ENCODE results near the gene PRMT3.
"Not testable (repeated sequence)": the region's sequence is repeated elsewhere in the genome, so short reads cannot be mapped to it uniquely, and the experiment has no call there.

PRMT3 gene

GRCh38 chr11:20457934-20458680 is 70.6 kb downstream of the PRMT3 start:
- DNase-seq, result no peak

- no peak for DNase-seq
Measured at GRCh38 chr11:20458905-20459632, 71.6 kb downstream of the PRMT3 start.

- no peak for DNase-seq
Measured at GRCh38 chr11:20459865-20460264, 72.3 kb downstream of the PRMT3 start.

- DNase-seq, result no peak
Measured at GRCh38 chr11:20464518-20464917, 77.0 kb downstream of the PRMT3 start.

- no peak for DNase-seq
Measured at GRCh38 chr11:20467487-20468185, 80.1 kb downstream of the PRMT3 start.

GRCh38 chr11:20470348-20470747 is 82.8 kb downstream of the PRMT3 start:
- DNase-seq, result no peak

- DNase-seq, result not testable (repeated sequence)
Measured at GRCh38 chr11:20471929-20472328, 84.4 kb downstream of the PRMT3 start.

- DNase-seq, result no peak
Measured at GRCh38 chr11:20474176-20474881, 86.8 kb downstream of the PRMT3 start.

- no peak for DNase-seq
Measured at GRCh38 chr11:20474882-20475517, 87.5 kb downstream of the PRMT3 start.

- no peak for DNase-seq
Measured at GRCh38 chr11:20477418-20478090, 90.0 kb downstream of the PRMT3 start.

- DNase-seq, result no peak
Measured at GRCh38 chr11:20479513-20479912, 92.0 kb downstream of the PRMT3 start.

GRCh38 chr11:20483931-20484330 is 96.4 kb downstream of the PRMT3 start:
- DNase-seq, result no peak

GRCh38 chr11:20484416-20484815 is 96.9 kb downstream of the PRMT3 start:
- not testable (repeated sequence) for DNase-seq

GRCh38 chr11:20488352-20488751 is 100.8 kb downstream of the PRMT3 start:
- no peak for DNase-seq

- DNase-seq, result no peak
Measured at GRCh38 chr11:20489948-20490347, 102.4 kb downstream of the PRMT3 start.

GRCh38 chr11:20493340-20493739 is 105.8 kb downstream of the PRMT3 start:
- no peak for DNase-seq

- no peak for DNase-seq
Measured at GRCh38 chr11:20497124-20497792, 109.7 kb downstream of the PRMT3 start.

GRCh38 chr11:20501252-20501651 is 113.7 kb downstream of the PRMT3 start:
- DNase-seq, result no peak

GRCh38 chr11:20501971-20502370 is 114.5 kb downstream of the PRMT3 start:
- DNase-seq, result no peak

GRCh38 chr11:20511982-20512381 is 124.5 kb downstream of the PRMT3 start:
- no peak for DNase-seq

GRCh38 chr11:20512869-20513268 is 125.4 kb downstream of the PRMT3 start:
- no peak for DNase-seq
